ENCODE results near the gene MED20.

- TF ChIP-seq POLR2A (IDR thresholded peaks at IDR 0.05; ENCODE audit: borderline replicate concordance, extremely low read depth, insufficient read depth, insufficient read length) = no peak
- TF ChIP-seq, protein P1, sequence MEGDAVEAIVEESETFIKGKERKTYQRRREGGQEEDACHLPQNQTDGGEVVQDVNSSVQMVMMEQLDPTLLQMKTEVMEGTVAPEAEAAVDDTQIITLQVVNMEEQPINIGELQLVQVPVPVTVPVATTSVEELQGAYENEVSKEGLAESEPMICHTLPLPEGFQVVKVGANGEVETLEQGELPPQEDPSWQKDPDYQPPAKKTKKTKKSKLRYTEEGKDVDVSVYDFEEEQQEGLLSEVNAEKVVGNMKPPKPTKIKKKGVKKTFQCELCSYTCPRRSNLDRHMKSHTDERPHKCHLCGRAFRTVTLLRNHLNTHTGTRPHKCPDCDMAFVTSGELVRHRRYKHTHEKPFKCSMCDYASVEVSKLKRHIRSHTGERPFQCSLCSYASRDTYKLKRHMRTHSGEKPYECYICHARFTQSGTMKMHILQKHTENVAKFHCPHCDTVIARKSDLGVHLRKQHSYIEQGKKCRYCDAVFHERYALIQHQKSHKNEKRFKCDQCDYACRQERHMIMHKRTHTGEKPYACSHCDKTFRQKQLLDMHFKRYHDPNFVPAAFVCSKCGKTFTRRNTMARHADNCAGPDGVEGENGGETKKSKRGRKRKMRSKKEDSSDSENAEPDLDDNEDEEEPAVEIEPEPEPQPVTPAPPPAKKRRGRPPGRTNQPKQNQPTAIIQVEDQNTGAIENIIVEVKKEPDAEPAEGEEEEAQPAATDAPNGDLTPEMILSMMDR (IDR thresholded peaks at IDR 0.05 in 2 of 3, conservative IDR thresholded peaks at IDR 0.05 in 1 of 3; ENCODE audit: borderline replicate concordance in 1 of 3, insufficient read depth in 1 of 3, low read depth in 2 of 3, low read length in 2 of 3) = no peak
- no peak for TF ChIP-seq ZNF274 (IDR thresholded peaks at IDR 0.05; ENCODE audit: low read depth, low read length)
These were observed 19.2 kb upstream of the MED20 start for GRCh38 chr6:41939848-41940758.
